ENCODE measurements around the gene SYNM.

Gene SYNM

DNA sequence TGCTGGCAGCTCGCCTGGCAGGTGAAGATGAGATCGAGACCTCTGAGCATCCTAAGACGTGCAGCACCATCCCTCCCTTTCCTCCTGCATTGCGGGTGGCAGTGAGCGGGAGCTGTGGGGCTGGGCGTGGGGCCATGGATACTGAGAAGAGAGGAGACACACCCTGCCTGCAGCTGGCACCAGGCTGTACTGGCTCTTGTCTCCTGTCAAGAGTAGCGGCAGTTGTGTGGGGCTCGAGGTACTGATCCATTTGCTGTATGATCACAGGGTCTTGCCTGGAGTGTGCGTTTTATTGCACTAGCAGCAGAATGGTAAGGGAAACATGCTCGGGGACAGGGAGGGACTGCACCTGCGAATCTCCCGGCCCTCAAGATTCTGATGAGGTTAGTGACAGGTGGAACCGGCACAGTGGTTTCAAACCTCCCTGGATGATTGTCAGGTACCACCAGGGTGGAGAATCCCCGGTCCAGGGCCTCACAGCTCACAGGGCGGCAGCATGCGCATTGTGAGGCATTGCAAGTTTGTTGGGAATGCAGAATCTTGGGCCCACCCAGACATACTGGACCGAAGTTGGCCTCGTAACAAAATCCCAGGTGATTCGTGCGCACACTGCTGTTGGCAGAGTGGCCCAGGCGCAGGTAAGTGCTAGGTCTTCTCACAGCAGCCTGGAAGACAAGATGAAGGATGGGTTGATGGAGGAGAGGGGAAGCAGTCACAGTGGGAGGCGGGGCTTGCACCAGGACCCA is 14.1 kb downstream of the SYNM start:
- DNase-seq (ENCODE audit: low read depth, low spot score), result no peak
- H3K27ac ChIP-seq, result no peak overlapping the region

DNA sequence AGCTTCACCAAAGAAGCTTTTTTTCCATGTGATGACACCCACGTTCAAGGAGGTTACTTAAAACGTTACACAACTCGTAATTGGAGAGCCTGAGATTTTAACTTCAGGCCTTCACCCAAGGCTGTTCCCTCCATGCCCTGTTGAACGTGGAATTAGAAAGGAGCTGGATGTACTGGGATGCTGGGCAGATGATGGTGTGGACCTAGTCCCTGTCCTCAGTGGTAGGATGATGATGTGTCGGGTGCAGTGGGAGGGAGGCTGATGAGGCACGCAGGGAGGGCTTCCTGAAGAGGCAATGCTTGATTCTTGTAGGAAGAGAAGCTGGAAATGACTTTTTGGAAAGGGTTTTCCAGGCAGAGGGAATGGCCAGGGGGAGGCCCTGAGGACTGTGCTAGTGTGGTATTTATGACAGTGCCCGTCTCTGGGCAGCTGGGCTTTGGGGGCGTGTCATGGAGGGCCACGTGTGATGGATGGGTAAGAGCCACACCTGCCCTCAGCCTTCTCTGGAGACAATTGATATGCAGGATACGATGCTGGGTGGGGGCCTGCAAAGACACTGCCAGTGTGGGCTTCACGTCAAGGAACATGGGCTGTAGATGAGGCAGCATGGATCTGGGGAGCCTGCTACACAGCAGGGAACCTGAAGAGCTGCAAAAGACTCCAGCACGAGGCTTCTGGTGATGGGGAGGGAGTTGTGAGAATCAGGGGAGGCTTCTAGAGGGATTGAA is 15.3 kb downstream of the SYNM start:
- no peak overlapping the region for H3K27ac ChIP-seq
- DNase-seq (ENCODE audit: low read depth, low spot score), result no peak

DNA sequence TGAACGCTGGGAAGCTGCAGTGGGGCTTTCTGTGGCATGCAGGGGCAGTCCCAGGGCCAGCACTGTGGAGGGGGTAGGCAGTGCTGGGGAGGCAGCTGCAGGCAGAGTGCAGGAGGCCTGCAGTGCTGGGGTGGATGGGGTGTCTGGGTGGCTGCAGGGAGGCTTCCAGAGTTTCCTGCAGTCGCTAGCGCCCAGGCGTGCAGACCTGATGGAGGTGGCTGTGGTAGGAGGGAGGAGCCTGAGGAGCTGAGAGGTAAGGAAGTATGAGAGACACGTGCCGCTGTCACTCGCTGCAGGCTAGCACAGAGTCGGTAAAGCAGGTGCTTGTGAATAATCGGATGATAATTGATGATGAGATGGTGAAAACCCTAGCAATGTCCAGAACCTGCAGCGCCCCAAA is 16.3 kb downstream of the SYNM start:
- H3K27ac ChIP-seq, result no peak overlapping the region
- no peak for DNase-seq (ENCODE audit: low read depth, low spot score)

DNA sequence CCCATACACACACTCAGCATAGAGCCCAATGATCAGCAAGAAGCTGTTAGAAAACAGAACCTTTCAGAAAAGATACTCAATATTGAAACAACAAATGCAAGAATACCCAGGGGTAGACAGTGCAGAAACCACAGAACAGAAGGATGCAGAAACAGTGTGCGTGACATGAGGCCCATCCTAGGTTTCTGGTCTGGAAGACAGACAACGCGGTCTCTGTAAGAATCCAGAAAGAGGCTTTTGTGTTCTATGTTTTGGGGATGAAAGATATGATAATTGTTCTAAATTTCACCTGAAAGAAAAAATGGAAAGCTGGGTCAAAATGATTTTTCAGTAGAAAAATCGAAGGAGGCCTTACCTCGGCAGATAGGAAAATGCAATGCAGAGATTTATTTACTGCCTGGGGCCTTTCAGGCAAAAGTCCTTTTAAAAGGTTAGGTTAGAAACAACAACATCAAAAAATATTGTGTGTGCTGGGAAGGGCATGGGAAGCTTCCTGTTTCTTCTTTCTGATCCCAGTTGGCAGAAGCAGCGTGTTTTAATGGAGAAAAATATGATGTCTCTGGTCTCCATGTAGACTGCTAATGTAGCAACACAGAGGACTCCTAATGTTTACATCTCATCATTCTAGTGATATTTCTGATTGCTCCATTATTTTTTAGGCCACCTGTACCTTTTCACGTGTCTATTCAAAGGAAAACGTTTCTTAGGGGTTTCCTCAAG is 17.0 kb downstream of the SYNM start:
- H3K27ac ChIP-seq, result no peak overlapping the region
- no peak for DNase-seq (ENCODE audit: low read depth, low spot score)

DNA sequence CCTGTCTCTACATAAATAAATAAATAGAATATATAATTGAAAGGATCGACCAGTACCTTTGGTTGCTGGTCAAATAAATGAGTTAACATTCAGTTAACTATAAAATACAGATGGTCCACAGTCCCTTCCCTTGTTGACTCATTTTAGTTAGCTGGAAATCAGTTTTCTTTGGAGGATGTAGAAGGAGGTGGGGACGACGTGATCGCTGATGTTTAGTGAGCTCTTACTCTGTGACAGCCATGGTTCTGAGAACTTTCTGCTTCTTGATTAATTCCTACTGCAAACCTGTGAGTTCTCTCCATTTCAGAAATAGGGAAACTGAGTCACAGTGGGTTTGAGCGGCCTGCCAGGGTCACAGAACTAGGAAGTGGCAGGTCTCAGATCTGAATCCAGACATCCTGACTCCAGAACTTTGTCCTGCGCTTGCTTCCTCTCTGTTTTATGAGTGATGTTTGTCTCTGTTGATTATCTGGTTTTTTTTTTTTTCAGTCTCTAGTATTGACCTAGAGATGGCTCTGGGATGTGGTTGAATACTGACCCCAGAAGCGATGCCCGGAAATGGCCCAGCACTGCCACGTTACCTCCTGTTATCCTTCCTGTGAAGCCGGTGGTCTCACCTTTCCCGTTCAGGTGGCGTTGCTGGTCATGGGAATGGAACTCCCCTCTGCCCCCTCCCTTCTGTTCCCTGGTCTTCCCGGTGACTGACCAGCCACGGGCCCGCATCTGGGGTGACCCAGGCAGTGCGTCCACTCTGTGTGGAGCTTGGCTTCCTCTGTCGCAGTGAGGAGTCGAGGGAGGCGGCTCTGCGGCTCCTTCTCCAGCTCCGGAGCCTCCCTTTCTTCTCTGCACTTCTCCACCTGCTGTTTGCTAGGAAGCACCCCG is 18.2 kb downstream of the SYNM start:
- peak overlapping the region; percentile 35 for H3K27ac ChIP-seq
- DNase-seq (ENCODE audit: low read depth, low spot score), result no peak

DNA sequence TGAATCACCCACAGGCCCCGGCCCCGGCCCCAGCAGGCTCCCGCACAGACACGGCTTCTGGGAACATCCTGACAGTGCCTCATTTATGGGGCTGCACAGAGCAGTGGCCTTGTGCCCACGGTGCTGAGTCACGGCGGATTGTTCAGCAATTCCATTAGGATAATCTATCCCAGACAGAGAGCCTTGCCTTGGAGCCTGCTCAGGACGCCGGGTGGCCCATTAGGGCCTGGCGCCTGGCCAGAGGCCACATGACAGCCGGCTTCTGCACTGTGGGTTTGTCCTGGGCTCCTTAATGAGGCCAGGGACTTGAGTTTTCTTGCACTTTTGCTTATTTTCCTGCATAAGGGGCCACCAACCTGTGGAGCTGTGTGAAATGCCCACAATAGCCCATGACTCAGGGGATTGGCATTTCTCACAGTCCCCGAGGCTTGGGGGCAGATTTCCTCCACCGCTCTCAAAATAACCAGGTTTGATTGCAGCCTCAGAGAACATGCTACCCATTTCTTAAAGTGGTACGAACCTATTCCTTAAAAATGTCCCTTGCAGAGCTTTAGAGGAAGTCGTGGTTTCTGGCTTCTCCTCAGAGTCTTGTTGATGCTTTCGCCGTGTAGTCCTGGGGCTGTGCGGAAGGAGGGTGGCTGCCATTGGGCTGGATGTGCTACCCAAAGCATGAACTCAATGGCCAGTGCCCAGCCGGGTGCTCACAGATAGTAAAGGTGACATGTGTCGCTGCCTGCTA is 19.0 kb downstream of the SYNM start:
- H3K27ac ChIP-seq, result peak overlapping the region; percentile 35
- peak; percentile 20 for DNase-seq (ENCODE audit: low read depth, low spot score)

DNA sequence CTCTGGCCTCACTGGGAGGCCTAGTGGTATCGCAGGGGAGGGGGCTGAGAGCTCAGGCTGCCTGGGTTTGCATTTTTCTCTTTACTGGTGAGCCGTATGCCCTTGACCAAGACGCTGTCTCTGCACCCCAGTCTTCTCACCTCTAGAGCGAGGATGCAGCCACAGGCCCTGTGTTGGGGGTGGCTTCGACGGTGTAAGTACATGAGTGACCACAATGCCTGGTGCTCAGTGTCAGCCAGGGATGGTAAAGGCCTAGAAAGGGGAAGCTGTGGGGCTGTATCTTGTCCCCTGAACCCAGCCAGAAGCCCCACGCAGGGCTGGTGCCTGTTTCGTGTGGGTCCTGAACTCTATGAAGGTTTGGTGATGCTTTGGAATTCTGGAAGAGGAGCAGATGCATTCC is 19.8 kb downstream of the SYNM start:
- no peak overlapping the region for H3K27ac ChIP-seq
- DNase-seq (ENCODE audit: low read depth, low spot score), result no peak

DNA sequence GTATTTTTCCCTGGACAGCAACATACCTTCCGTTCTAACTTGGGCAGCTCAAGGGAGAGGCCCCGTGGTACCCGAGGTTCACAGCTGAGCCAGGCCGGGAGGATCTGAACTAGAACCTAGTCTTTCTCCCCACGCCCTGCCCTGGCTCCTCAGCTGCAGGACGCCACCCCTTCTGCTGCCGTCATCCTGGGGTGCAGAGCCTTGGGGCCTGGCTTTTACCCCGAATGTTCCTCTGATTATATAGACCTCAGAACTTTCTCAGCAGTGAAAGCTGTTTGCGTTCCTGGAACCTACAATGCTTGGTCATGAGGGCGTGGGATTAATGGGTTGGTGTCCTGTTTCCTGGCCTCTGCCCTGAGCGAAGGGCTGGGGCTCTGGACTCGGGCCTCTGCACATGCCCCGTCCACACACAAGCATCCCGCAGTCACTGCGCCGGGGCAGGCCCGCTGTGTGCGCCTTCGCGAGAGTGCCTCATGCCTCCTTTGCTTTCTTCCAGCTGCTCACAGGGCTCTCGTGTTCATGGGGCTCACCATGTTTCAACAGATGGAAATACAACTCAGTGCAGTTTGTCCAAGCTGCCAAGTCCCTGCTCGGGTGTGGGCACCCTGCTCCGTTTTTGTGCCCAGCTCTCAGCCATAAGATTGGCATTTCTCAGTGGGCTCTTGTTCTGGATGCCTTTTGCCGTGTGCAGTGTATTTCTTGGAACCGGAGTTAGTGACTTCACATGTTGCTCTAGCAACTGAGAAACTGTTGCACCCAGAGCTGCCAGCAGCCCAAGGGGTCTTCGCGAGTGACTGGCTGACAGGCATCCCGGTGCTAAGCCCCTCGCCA is 20.4 kb downstream of the SYNM start:
- no peak overlapping the region for H3K27ac ChIP-seq
- no peak for DNase-seq (ENCODE audit: low read depth, low spot score)

DNA sequence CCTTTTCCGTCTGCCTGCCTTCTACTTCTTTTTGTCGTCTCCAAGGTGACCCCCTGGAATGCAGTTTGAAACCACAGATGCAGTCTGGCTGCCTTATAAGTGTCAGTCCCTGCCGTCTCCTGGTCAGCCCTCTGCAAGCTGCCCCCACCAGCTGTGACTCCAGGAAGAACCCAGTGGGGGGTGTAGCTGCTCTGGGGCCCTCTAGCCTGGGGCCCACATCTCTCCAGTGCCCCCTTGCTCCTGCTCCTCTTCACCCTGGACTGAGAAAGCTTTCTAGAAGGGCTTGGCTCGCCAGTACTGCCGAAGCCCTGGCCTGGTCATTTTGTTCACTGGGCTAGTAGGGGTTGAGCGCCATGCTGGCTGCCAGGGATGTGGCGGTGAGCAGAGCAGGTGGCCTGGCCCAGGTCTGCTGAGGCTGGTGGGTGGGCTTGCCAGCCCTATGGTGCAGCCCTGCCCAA is 21.3 kb downstream of the SYNM start:
- no peak overlapping the region for H3K27ac ChIP-seq
- no peak for DNase-seq (ENCODE audit: low read depth, low spot score)

DNA sequence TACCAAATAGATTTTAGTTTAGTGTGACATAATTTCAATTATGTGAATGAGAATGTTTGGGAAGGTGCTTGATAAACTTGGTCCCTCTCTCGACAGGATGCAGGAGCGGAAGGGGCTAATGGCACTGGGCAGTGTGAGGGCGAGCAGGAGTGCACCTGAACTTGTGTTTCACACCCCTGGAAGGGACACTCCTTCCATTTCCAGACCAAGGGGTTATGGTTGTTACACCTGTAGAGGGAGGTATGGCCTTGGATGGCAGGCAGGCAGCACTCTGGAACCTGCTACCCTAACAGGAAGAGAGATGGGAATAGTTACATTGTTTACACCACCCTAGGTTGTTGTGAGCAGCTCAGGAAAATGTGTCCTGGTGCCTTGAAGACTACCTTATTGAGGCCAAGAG is 22.1 kb downstream of the SYNM start:
- no peak overlapping the region for H3K27ac ChIP-seq
- DNase-seq (ENCODE audit: low read depth, low spot score), result no peak

DNA sequence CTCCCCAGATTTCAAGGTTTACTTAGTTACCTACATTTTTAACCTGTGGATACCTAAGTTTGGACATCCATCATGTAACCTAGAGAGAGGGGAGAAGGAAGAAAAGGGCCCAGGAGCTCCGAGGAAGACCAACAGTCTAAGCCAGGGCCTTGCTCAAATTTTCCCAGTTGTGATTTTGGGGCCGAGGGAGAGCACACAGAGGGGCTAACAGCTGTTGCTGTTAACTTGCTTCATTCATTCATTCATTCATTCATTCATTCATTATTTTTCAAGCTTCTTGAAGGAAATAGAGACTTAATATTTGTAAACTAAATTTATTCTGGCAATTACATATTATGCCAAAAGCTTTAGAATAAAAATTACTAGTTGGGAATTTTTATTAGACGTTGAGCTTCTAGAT is 22.9 kb downstream of the SYNM start:
- no peak for DNase-seq (ENCODE audit: low read depth, low spot score)
- H3K27ac ChIP-seq, result no peak overlapping the region

DNA sequence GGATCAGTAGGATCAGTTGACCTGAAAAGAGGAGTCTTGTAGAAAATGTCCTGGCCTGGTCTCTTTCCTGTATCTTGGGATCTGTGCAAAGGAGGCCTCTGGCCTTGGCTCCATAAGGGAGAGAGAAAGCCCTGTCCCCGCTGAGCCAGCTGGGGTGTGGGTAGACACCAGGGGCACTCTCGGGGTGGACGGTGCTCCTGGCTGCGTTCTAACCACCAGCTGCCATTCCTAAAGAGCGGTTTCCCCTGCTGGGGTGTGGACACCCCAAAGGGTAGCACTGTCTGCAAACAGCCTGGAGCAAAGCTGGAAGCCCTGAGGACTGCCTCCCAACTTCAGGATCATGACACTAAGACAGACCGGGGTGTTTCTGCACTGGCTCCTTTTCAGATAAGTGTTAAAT is 23.5 kb downstream of the SYNM start:
- no peak for DNase-seq (ENCODE audit: low read depth, low spot score)

DNA sequence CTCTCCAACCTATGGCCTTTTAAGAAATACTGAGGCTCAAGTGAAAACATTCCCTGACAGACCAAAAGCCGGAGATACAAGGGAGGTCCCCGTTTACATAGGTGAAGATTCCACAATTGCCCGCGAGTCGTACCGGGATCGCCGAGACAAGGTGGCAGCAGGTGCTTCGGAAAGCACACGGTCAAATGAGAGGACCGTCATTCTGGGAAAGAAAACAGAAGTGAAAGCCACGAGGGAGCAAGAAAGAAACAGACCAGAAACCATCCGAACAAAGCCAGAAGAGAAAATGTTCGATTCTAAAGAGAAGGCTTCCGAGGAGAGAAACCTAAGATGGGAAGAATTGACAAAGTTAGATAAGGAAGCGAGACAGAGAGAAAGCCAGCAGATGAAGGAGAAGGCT is 24.8 kb downstream of the SYNM start:
- no peak for DNase-seq (ENCODE audit: low read depth, low spot score)
- H3K27ac ChIP-seq, result no peak overlapping the region

More for the DNA sequence above, 23.5 kb downstream of the SYNM start:
- no peak overlapping the region for H3K27ac ChIP-seq

DNA sequence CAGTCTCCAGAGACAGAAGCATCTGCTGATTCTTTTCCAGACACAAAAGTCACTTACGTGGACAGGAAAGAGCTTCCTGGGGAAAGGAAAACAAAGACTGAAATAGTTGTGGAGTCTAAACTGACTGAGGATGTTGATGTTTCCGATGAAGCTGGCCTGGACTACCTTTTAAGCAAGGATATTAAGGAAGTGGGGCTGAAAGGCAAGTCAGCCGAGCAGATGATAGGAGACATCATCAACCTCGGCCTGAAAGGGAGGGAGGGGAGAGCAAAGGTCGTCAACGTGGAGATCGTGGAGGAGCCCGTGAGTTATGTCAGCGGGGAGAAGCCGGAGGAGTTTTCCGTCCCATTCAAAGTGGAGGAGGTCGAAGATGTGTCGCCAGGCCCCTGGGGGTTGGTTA is 25.4 kb downstream of the SYNM start:
- no peak for DNase-seq (ENCODE audit: low read depth, low spot score)
- no peak overlapping the region for H3K27ac ChIP-seq

DNA sequence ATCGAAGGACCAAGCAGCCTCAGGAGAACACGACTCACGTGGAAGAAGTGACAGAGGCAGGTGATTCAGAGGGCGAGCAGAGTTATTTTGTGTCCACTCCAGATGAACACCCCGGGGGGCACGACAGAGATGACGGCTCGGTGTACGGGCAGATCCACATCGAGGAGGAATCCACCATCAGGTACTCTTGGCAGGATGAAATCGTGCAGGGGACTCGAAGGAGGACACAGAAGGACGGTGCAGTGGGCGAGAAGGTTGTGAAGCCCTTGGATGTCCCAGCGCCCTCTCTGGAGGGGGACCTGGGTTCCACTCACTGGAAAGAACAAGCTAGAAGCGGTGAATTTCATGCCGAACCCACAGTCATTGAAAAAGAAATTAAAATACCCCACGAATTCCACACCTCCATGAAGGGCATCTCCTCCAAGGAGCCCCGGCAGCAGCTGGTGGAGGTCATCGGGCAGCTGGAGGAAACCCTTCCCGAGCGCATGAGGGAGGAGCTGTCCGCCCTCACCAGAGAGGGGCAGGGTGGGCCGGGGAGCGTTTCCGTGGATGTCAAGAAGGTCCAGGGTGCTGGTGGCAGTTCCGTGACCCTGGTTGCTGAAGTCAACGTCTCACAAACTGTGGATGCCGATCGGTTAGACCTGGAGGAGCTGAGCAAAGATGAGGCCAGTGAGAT is 26.0 kb downstream of the SYNM start:
- no peak for DNase-seq (ENCODE audit: low read depth, low spot score)

DNA sequence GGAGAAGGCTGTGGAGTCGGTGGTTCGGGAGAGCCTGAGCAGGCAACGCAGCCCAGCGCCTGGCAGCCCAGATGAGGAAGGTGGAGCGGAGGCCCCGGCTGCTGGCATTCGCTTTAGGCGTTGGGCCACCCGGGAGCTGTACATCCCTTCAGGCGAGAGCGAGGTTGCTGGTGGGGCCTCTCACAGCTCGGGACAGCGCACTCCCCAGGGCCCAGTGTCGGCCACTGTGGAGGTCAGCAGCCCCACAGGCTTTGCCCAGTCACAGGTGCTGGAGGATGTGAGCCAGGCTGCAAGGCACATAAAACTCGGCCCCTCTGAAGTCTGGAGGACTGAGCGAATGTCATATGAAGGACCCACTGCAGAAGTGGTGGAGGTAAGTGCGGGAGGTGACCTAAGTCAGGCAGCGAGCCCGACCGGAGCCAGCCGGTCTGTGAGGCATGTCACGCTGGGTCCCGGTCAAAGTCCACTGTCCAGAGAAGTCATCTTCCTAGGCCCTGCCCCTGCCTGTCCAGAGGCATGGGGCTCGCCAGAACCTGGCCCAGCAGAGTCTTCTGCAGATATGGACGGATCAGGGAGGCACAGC is 26.7 kb downstream of the SYNM start:
- no peak overlapping the region for H3K27ac ChIP-seq
- no peak for DNase-seq (ENCODE audit: low read depth, low spot score)

More for the DNA sequence above, 26.0 kb downstream of the SYNM start:
- no peak overlapping the region for H3K27ac ChIP-seq

DNA sequence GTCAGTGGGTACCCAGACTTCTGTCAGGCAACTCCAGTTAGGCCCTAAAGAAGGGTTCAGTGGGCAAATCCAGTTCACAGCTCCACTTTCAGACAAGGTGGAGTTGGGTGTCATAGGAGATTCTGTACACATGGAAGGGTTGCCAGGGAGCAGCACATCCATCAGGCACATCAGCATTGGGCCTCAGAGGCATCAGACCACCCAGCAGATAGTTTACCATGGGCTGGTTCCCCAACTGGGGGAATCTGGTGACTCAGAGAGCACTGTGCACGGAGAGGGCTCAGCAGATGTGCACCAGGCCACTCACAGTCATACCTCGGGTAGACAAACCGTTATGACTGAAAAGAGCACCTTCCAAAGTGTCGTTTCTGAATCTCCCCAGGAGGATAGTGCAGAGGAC is 27.2 kb downstream of the SYNM start:
- no peak for DNase-seq (ENCODE audit: low read depth, low spot score)
- H3K27ac ChIP-seq, result no peak overlapping the region

All from epithelial cell of prostate (primary cell).